ENCODE measurements around the gene NTN1. TPM values are rescaled to one million over a fixed set of nuclear protein-coding genes. Genes with fewer than 3 reads are reported as not detected.
"Not testable (repeated sequence)": the region's sequence is repeated elsewhere in the genome, so short reads cannot be mapped to it uniquely, and the experiment has no call there.

Gene NTN1
- total RNA-seq, 3 donors from 2014 or later (not counting 1 experiment from before 2014, with no cell fraction given) = 0.12 to 0.15 (median 0.14) TPM

DNA sequence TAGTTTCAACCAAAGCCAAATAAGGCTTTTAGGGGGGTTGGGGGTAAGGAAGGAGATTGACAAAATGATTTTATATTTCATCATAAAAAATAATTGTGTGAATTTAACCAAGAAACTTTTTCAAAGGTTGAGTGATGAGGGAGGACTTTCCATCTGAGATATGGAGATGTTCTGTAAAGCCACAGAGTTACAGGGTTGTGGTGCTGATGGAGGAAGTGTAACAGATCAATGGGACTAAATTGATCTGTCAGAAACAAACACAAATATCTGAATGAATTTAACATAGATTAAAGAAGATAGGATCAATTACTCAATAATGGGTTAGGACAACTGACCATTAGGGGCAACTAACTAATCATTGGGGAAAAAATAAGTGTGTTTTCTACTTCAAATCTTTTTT, 41.6 kb upstream of the NTN1 start:
- Mint-ChIP-seq H3K4me1 (peaks cover 0 to 5% of the 10 kb centered on the region in 2 donors), H3K9me3 (no peaks in the 10 kb centered on the region), H3K27me3 (ENCODE audit: low read depth in 2 of 2) (no peaks in the 10 kb centered on the region), H3K36me3 (no peaks in the 10 kb centered on the region), H3K27ac (no peak overlapping the region), H3K4me3 (no peak overlapping the region)
- TF ChIP-seq, protein P1, sequence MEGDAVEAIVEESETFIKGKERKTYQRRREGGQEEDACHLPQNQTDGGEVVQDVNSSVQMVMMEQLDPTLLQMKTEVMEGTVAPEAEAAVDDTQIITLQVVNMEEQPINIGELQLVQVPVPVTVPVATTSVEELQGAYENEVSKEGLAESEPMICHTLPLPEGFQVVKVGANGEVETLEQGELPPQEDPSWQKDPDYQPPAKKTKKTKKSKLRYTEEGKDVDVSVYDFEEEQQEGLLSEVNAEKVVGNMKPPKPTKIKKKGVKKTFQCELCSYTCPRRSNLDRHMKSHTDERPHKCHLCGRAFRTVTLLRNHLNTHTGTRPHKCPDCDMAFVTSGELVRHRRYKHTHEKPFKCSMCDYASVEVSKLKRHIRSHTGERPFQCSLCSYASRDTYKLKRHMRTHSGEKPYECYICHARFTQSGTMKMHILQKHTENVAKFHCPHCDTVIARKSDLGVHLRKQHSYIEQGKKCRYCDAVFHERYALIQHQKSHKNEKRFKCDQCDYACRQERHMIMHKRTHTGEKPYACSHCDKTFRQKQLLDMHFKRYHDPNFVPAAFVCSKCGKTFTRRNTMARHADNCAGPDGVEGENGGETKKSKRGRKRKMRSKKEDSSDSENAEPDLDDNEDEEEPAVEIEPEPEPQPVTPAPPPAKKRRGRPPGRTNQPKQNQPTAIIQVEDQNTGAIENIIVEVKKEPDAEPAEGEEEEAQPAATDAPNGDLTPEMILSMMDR (IDR thresholded peaks at IDR 0.05) = no peak
- H3K4me1 ChIP-seq (ENCODE audit: control insufficient read depth, insufficient read depth, low read length) = no peaks in the 10 kb centered on the region
- no peak overlapping the region for H3K4me3 ChIP-seq (ENCODE audit: low read length)
- no peaks in the 10 kb centered on the region for H3K9me3 ChIP-seq (ENCODE audit: control insufficient read depth, insufficient read depth, low read length)
- ATAC-seq = no peak
- no peak for DNase-seq
- no peak overlapping the region for H3K27ac ChIP-seq (ENCODE audit: low read length)
- intact Hi-C loops (cut with micrococcal nuclease) = no loop called here
- H3K27me3 ChIP-seq (ENCODE audit: control insufficient read depth, insufficient read depth, low read length) = no peaks in the 10 kb centered on the region
- no peaks in the 10 kb centered on the region for H3K36me3 ChIP-seq (ENCODE audit: control insufficient read depth, insufficient read depth, low read length)

DNA sequence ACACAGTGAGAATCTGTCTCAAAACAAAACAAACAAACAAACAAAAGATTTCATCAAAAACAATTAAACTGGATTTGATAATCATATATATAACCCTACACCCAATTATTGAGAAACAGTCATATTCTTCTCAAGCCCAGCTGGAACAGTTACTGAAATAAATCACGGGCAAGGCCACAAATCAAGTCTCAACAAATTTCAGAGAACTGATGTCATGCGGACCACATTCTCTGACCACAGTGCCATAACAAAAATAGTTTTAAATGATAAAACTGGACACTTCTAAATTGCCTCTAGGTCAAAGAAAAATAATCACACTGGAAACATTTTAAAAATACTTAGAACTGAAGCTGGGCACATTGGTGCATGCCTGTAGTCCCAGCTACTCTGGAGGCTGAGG, 39.9 kb upstream of the NTN1 start:
- Mint-ChIP-seq H3K4me3 (no peak overlapping the region), H3K36me3 (no peaks in the 10 kb centered on the region), H3K27me3 (ENCODE audit: low read depth in 2 of 2) (no peaks in the 10 kb centered on the region), H3K27ac (no peak overlapping the region), H3K9me3 (no peaks in the 10 kb centered on the region), H3K4me1 (peaks cover 13 to 20% of the 10 kb centered on the region in 2 donors)
- H3K4me1 ChIP-seq (ENCODE audit: control insufficient read depth, insufficient read depth, low read length) = peaks cover 11% of the 10 kb centered on the region
- H3K27ac ChIP-seq (ENCODE audit: low read length) = no peak overlapping the region
- TF ChIP-seq, protein P1 (IDR thresholded peaks at IDR 0.05) = no peak
- no peaks in the 10 kb centered on the region for H3K27me3 ChIP-seq (ENCODE audit: control insufficient read depth, insufficient read depth, low read length)
- H3K9me3 ChIP-seq (ENCODE audit: control insufficient read depth, insufficient read depth, low read length) = no peaks in the 10 kb centered on the region
- DNase-seq (no peak), ATAC-seq (no peak)
- H3K36me3 ChIP-seq (ENCODE audit: control insufficient read depth, insufficient read depth, low read length) = no peaks in the 10 kb centered on the region
- 90% methylated on average over 2 of the region's 2 CpGs for WGBS (ENCODE audit: insufficient coverage)
- intact Hi-C loops (cut with micrococcal nuclease) = no loop called here
- H3K4me3 ChIP-seq (ENCODE audit: low read length) = no peak overlapping the region

GRCh38 chr17:8984225-8984624, 37.1 kb upstream of the NTN1 start:
- H3K4me3 Mint-ChIP-seq; intact Hi-C loops (cut with micrococcal nuclease); H3K9me3 ChIP-seq (ENCODE audit: control insufficient read depth, insufficient read depth, low read length); H3K27ac ChIP-seq (ENCODE audit: low read length); H3K9me3 Mint-ChIP-seq; DNase-seq; H3K27me3 Mint-ChIP-seq (ENCODE audit: low read depth in 2 of 2); H3K36me3 ChIP-seq (ENCODE audit: control insufficient read depth, insufficient read depth, low read length); H3K27ac Mint-ChIP-seq; ATAC-seq; H3K36me3 Mint-ChIP-seq; H3K4me3 ChIP-seq (ENCODE audit: low read length); H3K27me3 ChIP-seq (ENCODE audit: control insufficient read depth, insufficient read depth, low read length): not testable (repeated sequence)
- 100% methylated on average over 4 of the region's 5 CpGs for WGBS (ENCODE audit: insufficient coverage)
- peaks cover 13 to 20% of the 10 kb centered on the region in 2 donors for H3K4me1 Mint-ChIP-seq
- H3K4me1 ChIP-seq (ENCODE audit: control insufficient read depth, insufficient read depth, low read length) = peaks cover 11% of the 10 kb centered on the region

- H3K36me3 Mint-ChIP-seq = no peaks in the 10 kb centered on the region
Measured at GRCh38 chr17:8985054-8985701, 36.1 kb upstream of the NTN1 start.

More at GRCh38 chr17:8985054-8985701, 36.1 kb upstream of the NTN1 start:
- ATAC-seq (peak; percentile 56 to 85 (median 76)), DNase-seq (peak in 1 of 2 donors; percentile 30)
- Histone ChIP-seq H3K4me3 (ENCODE audit: low read length) (no peak overlapping the region), H3K36me3 (ENCODE audit: control insufficient read depth, insufficient read depth, low read length) (no peaks in the 10 kb centered on the region), H3K27me3 (ENCODE audit: control insufficient read depth, insufficient read depth, low read length) (no peaks in the 10 kb centered on the region), H3K4me1 (ENCODE audit: control insufficient read depth, insufficient read depth, low read length) (peaks cover 11% of the 10 kb centered on the region), H3K27ac (ENCODE audit: low read length) (no peak overlapping the region), H3K9me3 (ENCODE audit: control insufficient read depth, insufficient read depth, low read length) (no peaks in the 10 kb centered on the region)
- Mint-ChIP-seq H3K4me3 (peak overlapping the region; percentile 49), H3K4me1 (peaks cover 13 to 20% of the 10 kb centered on the region in 2 donors), H3K9me3 (no peaks in the 10 kb centered on the region), H3K27me3 (ENCODE audit: low read depth in 2 of 2) (no peaks in the 10 kb centered on the region), H3K27ac (peak overlapping the region; percentile 59 to 89)
- intact Hi-C loops (cut with micrococcal nuclease) = no loop called here
- 35% methylated on average over 4 of the region's 4 CpGs for WGBS (ENCODE audit: insufficient coverage)
- TF ChIP-seq, protein P1 (IDR thresholded peaks at IDR 0.05) = no peak

Data from natural killer cell (primary cell).